ENCODE data around the gene COBL.

Gene COBL

GRCh38 chr7:51250512-51250911, 66.1 kb downstream of the COBL start:
- DNase-seq (ENCODE audit: low read depth), result no peak

- no peak for DNase-seq (ENCODE audit: low read depth)
Observed at GRCh38 chr7:51249991-51250390, 66.6 kb downstream of the COBL start.

- no peak for DNase-seq (ENCODE audit: low read depth)
Observed at GRCh38 chr7:51249187-51249945, 67.2 kb downstream of the COBL start.

GRCh38 chr7:51246258-51247245, 70.1 kb downstream of the COBL start:
- no peak for DNase-seq (ENCODE audit: low read depth)

GRCh38 chr7:51244885-51245284, 71.7 kb downstream of the COBL start:
- no peak for DNase-seq (ENCODE audit: low read depth)

- no peak for DNase-seq (ENCODE audit: low read depth)
Observed at GRCh38 chr7:51244053-51244452, 72.6 kb downstream of the COBL start.

- DNase-seq (ENCODE audit: low read depth), result no peak
Observed at GRCh38 chr7:51243631-51244030, 73.0 kb downstream of the COBL start.

- DNase-seq (ENCODE audit: low read depth), result no peak
Observed at GRCh38 chr7:51242881-51243518, 73.6 kb downstream of the COBL start.

GRCh38 chr7:51242007-51242691, 74.5 kb downstream of the COBL start:
- no peak for DNase-seq (ENCODE audit: low read depth)

GRCh38 chr7:51240868-51241267, 75.7 kb downstream of the COBL start:
- no peak for DNase-seq (ENCODE audit: low read depth)

- DNase-seq (ENCODE audit: low read depth), result no peak
Observed at GRCh38 chr7:51239691-51240090, 76.9 kb downstream of the COBL start.

GRCh38 chr7:51238981-51239495, 77.6 kb downstream of the COBL start:
- DNase-seq (ENCODE audit: low read depth), result no peak

- no peak for DNase-seq (ENCODE audit: low read depth)
Observed at GRCh38 chr7:51237446-51238133, 79.0 kb downstream of the COBL start.

GRCh38 chr7:51236470-51237132, 80.0 kb downstream of the COBL start:
- DNase-seq (ENCODE audit: low read depth), result no peak

GRCh38 chr7:51235593-51236313, 80.9 kb downstream of the COBL start:
- no peak for DNase-seq (ENCODE audit: low read depth)

GRCh38 chr7:51234609-51235308, 81.8 kb downstream of the COBL start:
- no peak for DNase-seq (ENCODE audit: low read depth)

- DNase-seq (ENCODE audit: low read depth), result no peak
Observed at GRCh38 chr7:51234139-51234538, 82.5 kb downstream of the COBL start.

GRCh38 chr7:51233374-51233773, 83.2 kb downstream of the COBL start:
- DNase-seq (ENCODE audit: low read depth), result no peak

- DNase-seq (ENCODE audit: low read depth), result no peak
Observed at GRCh38 chr7:51230723-51231122, 85.9 kb downstream of the COBL start.
